HEK293 (cell line): ENCODE data around the gene SAMD11.

ENCODE experiments used
- BCL6B ChIP-seq: fragments of 450-650 bp; formaldehyde crosslinking; IDR thresholded peaks from 2 replicates; pipeline ENCODE4 v1.5.1; 2017; ENCODE audit warnings: missing biosample characterization, missing genetic modification characterization
- GLIS1 ChIP-seq: fragments of 450-650 bp; formaldehyde crosslinking; IDR thresholded peaks from 2 replicates; pipeline ENCODE4 v1.5.1; 2016; ENCODE audit warnings: missing biosample characterization, missing genetic modification characterization
- GLIS2 ChIP-seq: fragments of 450-650 bp; formaldehyde crosslinking; IDR thresholded peaks from 2 replicates; pipeline ENCODE4 v1.5.1; 2016; ENCODE audit warnings: missing biosample characterization, missing genetic modification characterization
- HOXC10 ChIP-seq: sonication (generic); formaldehyde crosslinking; IDR thresholded peaks from 2 replicates; pipeline ENCODE4 v1.8.1; 2023; ENCODE audit warnings: mild to moderate bottlenecking, missing genetic modification reagents
- KLF10 ChIP-seq: fragments of 450-650 bp; IDR thresholded peaks from 2 replicates; pipeline ENCODE4 v1.5.1; 2018; ENCODE audit warnings: missing biosample characterization, mild to moderate bottlenecking, missing genetic modification characterization
- KLF9 ChIP-seq: fragments of 450-650 bp; formaldehyde crosslinking; IDR thresholded peaks from 2 replicates; pipeline ENCODE4 v1.5.1; 2016; ENCODE audit warnings: missing biosample characterization, missing genetic modification characterization, low read depth
- MZF1 ChIP-seq: fragments of 450-650 bp; formaldehyde crosslinking; IDR thresholded peaks from 2 replicates; pipeline ENCODE4 v1.5.1; 2017; ENCODE audit warnings: missing biosample characterization, missing genetic modification characterization, borderline replicate concordance
- PBX3 ChIP-seq: sonication (generic); formaldehyde crosslinking; IDR thresholded peaks from 2 replicates; pipeline ENCODE4 v1.8.1; 2022; ENCODE audit warnings: mild to moderate bottlenecking, moderate library complexity, missing genetic modification reagents
- PRDM1 ChIP-seq: fragments of 450-650 bp; formaldehyde crosslinking; IDR thresholded peaks from 2 replicates; pipeline ENCODE4; 2016; ENCODE audit warnings: missing biosample characterization, missing genetic modification characterization
- PRDM6 ChIP-seq: fragments of 450-650 bp; formaldehyde crosslinking; IDR thresholded peaks from 2 replicates; pipeline ENCODE4 v1.5.1; 2017; ENCODE audit warnings: missing biosample characterization, missing genetic modification characterization
- SP3 ChIP-seq: fragments of 450-650 bp; formaldehyde crosslinking; IDR thresholded peaks from 2 replicates; pipeline ENCODE4 v1.5.1; 2016; ENCODE audit warnings: missing biosample characterization, missing genetic modification characterization
- TCF7L2 ChIP-seq: IDR thresholded peaks from 2 replicates; pipeline ENCODE4 v1.6.1; 2011; ENCODE audit warnings: low read depth, mild to moderate bottlenecking, inconsistent platforms, low read length, moderate library complexity, borderline replicate concordance
- YY1 ChIP-seq: fragments of 450-650 bp; formaldehyde crosslinking; IDR thresholded peaks from 2 replicates; pipeline ENCODE4 v1.5.1; 2018; ENCODE audit warnings: missing biosample characterization, missing genetic modification characterization
- ZBTB17 ChIP-seq: fragments of 450-650 bp; formaldehyde crosslinking; IDR thresholded peaks from 2 replicates; pipeline ENCODE4 v1.5.1; 2016; ENCODE audit warnings: missing biosample characterization, missing genetic modification characterization
- ZBTB21 ChIP-seq: fragments of 450-650 bp; formaldehyde crosslinking; IDR thresholded peaks from 2 replicates; pipeline ENCODE4 v1.5.1; 2017; ENCODE audit warnings: missing biosample characterization, missing genetic modification characterization
- ZBTB48 ChIP-seq: fragments of 450-650 bp; formaldehyde crosslinking; IDR thresholded peaks from 2 replicates; pipeline ENCODE4 v1.5.1; 2016; ENCODE audit warnings: missing biosample characterization, missing genetic modification characterization
- ZFHX2 ChIP-seq: fragments of 450-650 bp; formaldehyde crosslinking; conservative IDR thresholded peaks from 2 replicates; pipeline ENCODE4 v1.5.1; 2016; ENCODE audit warnings: missing biosample characterization, missing genetic modification characterization
- ZNF140 ChIP-seq: fragments of 450-650 bp; formaldehyde crosslinking; IDR thresholded peaks from 2 replicates; pipeline ENCODE4 v1.5.1; 2016; ENCODE audit warnings: missing biosample characterization, missing genetic modification characterization
- ZNF146 ChIP-seq: fragments of 450-650 bp; formaldehyde crosslinking; IDR thresholded peaks from 2 replicates; pipeline ENCODE4 v1.5.1; 2016; ENCODE audit warnings: missing biosample characterization, missing genetic modification characterization
- ZNF155 ChIP-seq: fragments of 450-650 bp; formaldehyde crosslinking; IDR thresholded peaks from 2 replicates; pipeline ENCODE4 v1.5.1; 2016; ENCODE audit warnings: missing biosample characterization, missing genetic modification characterization
- ZNF280C ChIP-seq: fragments of 450-650 bp; formaldehyde crosslinking; IDR thresholded peaks from 2 replicates; pipeline ENCODE4 v1.5.1; 2016; ENCODE audit warnings: missing biosample characterization, missing genetic modification characterization
- ZNF354C ChIP-seq: fragments of 450-650 bp; formaldehyde crosslinking; IDR thresholded peaks from 2 replicates; pipeline ENCODE4 v1.5.1; 2016; ENCODE audit warnings: missing biosample characterization, missing genetic modification characterization, low read depth, borderline replicate concordance
- ZNF366 ChIP-seq: fragments of 450-650 bp; formaldehyde crosslinking; conservative IDR thresholded peaks from 2 replicates; pipeline ENCODE4 v1.5.1; 2016; ENCODE audit warnings: missing biosample characterization, missing genetic modification characterization
- ZNF488 ChIP-seq: fragments of 450-650 bp; formaldehyde crosslinking; IDR thresholded peaks from 2 replicates; pipeline ENCODE4 v1.5.1; 2016; ENCODE audit warnings: missing biosample characterization, missing genetic modification characterization
- ZNF530 ChIP-seq: fragments of 450-650 bp; formaldehyde crosslinking; IDR thresholded peaks from 2 replicates; pipeline ENCODE4 v1.5.1; 2016; ENCODE audit warnings: low read depth, missing biosample characterization, missing genetic modification characterization
- ZNF571 ChIP-seq: fragments of 450-650 bp; formaldehyde crosslinking; IDR thresholded peaks from 2 replicates; pipeline ENCODE4 v1.5.0; 2017; ENCODE audit warnings: missing biosample characterization, missing genetic modification characterization
- ZNF585B ChIP-seq: fragments of 450-650 bp; formaldehyde crosslinking; IDR thresholded peaks from 2 replicates; pipeline ENCODE4 v1.5.1; 2016; ENCODE audit warnings: missing biosample characterization, missing genetic modification characterization
- ZNF645 ChIP-seq: fragments of 450-650 bp; formaldehyde crosslinking; IDR thresholded peaks from 2 replicates; pipeline ENCODE4; 2016; ENCODE audit warnings: missing biosample characterization, missing genetic modification characterization
- ZNF658 ChIP-seq: fragments of 450-650 bp; formaldehyde crosslinking; IDR thresholded peaks from 2 replicates; pipeline ENCODE4; 2016; ENCODE audit warnings: missing biosample characterization, missing genetic modification characterization
- ZNF660 ChIP-seq: fragments of 450-650 bp; IDR thresholded peaks from 2 replicates; pipeline ENCODE4 v1.5.1; 2018; ENCODE audit warnings: missing biosample characterization, mild to moderate bottlenecking, missing genetic modification characterization
- ZNF843 ChIP-seq: fragments of 450-650 bp; formaldehyde crosslinking; IDR thresholded peaks from 2 replicates; pipeline ENCODE4 v1.5.1; 2016; ENCODE audit warnings: missing biosample characterization, missing genetic modification characterization
- ZSCAN5A ChIP-seq: fragments of 450-650 bp; formaldehyde crosslinking; IDR thresholded peaks from 2 replicates; pipeline ENCODE4 v1.5.1; 2016; ENCODE audit warnings: missing biosample characterization, missing genetic modification characterization

Gene SAMD11

GRCh38 chr1:906600-907420 lies 16.9 kb upstream of the SAMD11 start (continued):
- TF ChIP-seq ZNF366 (tag by site-specific recombination) (peak; percentile 48; the same call in 1 of the 2 replicates), TCF7L2 (no peak), YY1 (tag by site-specific recombination) (no peak), ZNF645 (tag by site-specific recombination) (no peak), ZNF155 (tag by site-specific recombination) (no peak), PBX3 (CRISPR knock-in tag) (no peak), GLIS2 (peak; percentile 87), ZNF571 (tag by site-specific recombination) (no peak), ZFHX2 (tag by site-specific recombination) (peak; percentile 58), GLIS1 (tag by site-specific recombination) (peak; percentile 89), HOXC10 (CRISPR knock-in tag) (no peak), ZNF280C (tag by site-specific recombination) (no peak), KLF10 (tag by site-specific recombination) (no peak), PRDM1 (peak; percentile 68), ZBTB21 (no peak), PRDM6 (no peak), ZSCAN5A (tag by site-specific recombination) (no peak), ZBTB48 (tag by site-specific recombination) (peak; percentile 68; the same call in 1 of the 2 replicates), ZNF843 (tag by site-specific recombination) (no peak), ZNF530 (tag by site-specific recombination) (no peak), ZNF146 (tag by site-specific recombination) (no peak), MZF1 (no peak), ZNF354C (no peak), KLF9 (tag by site-specific recombination) (no peak), ZNF140 (tag by site-specific recombination) (no peak), ZNF585B (tag by site-specific recombination) (no peak), BCL6B (tag by site-specific recombination) (no peak), ZNF488 (no peak), SP3 (no peak), ZBTB17 (no peak), ZNF658 (no peak), ZNF660 (tag by site-specific recombination) (no peak)
